T-cell (primary cell): Measurements from ENCODE around the gene MED12L. TPM values are rescaled to one million over a fixed set of nuclear protein-coding genes. Genes with fewer than 3 reads are reported as not detected.

Experiments
- ATAC-seq, 4 experiments: fragments of 200-7000 bp in 3 of 4; fragments of 150-1000 bp in 1 of 4; cut with Tn5 transposase; replicated peaks in 1 of 4; 1 replicate in 3 of 4; 2 replicates in 1 of 4; pipeline ENCODE4 v1.10.0; 2021; ENCODE audit warnings: moderate library complexity in 3 of 4, mild to moderate bottlenecking in 2 of 4, moderate number of reproducible peaks in 1 of 4
- CTCF ChIA-PET, 2 donors: fragments of 300-600 bp; sonication (Branson Sonifier 250); formaldehyde crosslinking; loops; one replicate each; lab custom pipeline; 2022; ENCODE audit warnings: antibody characterized with exemption in 2 of 2; lab: Charles Lee
- POLR2A ChIA-PET, 2 donors: fragments of 300-600 bp; sonication (Branson Sonifier 250); formaldehyde crosslinking; loops; one replicate each; lab custom pipeline; 2022; ENCODE audit warnings: antibody characterized with exemption in 2 of 2; lab: Charles Lee
- DNase-seq, 35 experiments: peaks; one replicate each; pipeline versions ENCODE4 v3.0.0 to v3.0.0-alpha.2; 2013 to 2023
- H3K27ac ChIP-seq: one replicate; pipeline ENCODE4 v1.5.1; 2013; ENCODE audit warnings: low read length
- H3K27me3 ChIP-seq, 2 experiments: replicated peaks in 1 of 2; 1 replicate in 1 of 2; 2 replicates in 1 of 2; pipeline versions ENCODE4 v1.6.1 to v1.7.0; 2013; ENCODE audit warnings: low read length in 1 of 2, mixed read lengths in 1 of 2; ENCODE audit not compliant: control insufficient read depth in 2 of 2, insufficient read depth in 2 of 2; ENCODE audit errors: extremely low read depth in 1 of 2
- H3K36me3 ChIP-seq, 2 donors: 1 replicate in 1 of 2; 2 replicates in 1 of 2; pipeline versions ENCODE4 v1.6.1 to v1.7.0; 2013; ENCODE audit warnings: low read length in 1 of 2; ENCODE audit not compliant: control insufficient read depth in 2 of 2, insufficient read depth in 1 of 2; ENCODE audit errors: extremely low read depth in 1 of 2
- H3K4me1 ChIP-seq, 2 experiments: 1 replicate in 1 of 2; 2 replicates in 1 of 2; pipeline versions ENCODE4 v1.6.1 to v1.7.0; 2013; ENCODE audit warnings: low read length in 2 of 2, mixed read lengths in 1 of 2; ENCODE audit not compliant: insufficient read depth in 2 of 2, control insufficient read depth in 1 of 2; ENCODE audit errors: extremely low read depth in 1 of 2
- H3K4me3 ChIP-seq, 2 donors: 1 replicate in 1 of 2; 2 replicates in 1 of 2; pipeline versions ENCODE4 v1.5.1 to v1.7.0; 2013; ENCODE audit warnings: mild to moderate bottlenecking in 2 of 2, low read length in 1 of 2, moderate library complexity in 1 of 2; ENCODE audit not compliant: control insufficient read depth in 1 of 2; ENCODE audit errors: extremely low read depth in 1 of 2
- H3K9me3 ChIP-seq: 2 replicates; pipeline ENCODE4 v1.7.0; 2013
- H3K27ac Mint-ChIP-seq, 2 donors: one replicate each; pipeline ENCODE4 v1.8.0; 2020 to 2021; ENCODE audit warnings: mild to moderate bottlenecking in 2 of 2, mixed read lengths in 2 of 2
- H3K27me3 Mint-ChIP-seq, 2 donors: one replicate each; pipeline ENCODE4 v1.8.0; 2021 to 2022; ENCODE audit warnings: mixed read lengths in 2 of 2
- H3K36me3 Mint-ChIP-seq: one replicate; pipeline ENCODE4 v1.8.0; 2021; ENCODE audit warnings: mixed read lengths
- H3K4me1 Mint-ChIP-seq, 3 donors: one replicate each; pipeline ENCODE4 v1.8.0; 2020 to 2022; ENCODE audit warnings: mixed read lengths in 3 of 3, mild to moderate bottlenecking in 1 of 3
- H3K4me3 Mint-ChIP-seq, 3 donors: one replicate each; pipeline ENCODE4 v1.8.0; 2020 to 2022; ENCODE audit warnings: mild to moderate bottlenecking in 3 of 3, mixed read lengths in 3 of 3, moderate library complexity in 3 of 3
- H3K9me3 Mint-ChIP-seq, 3 donors: one replicate each; pipeline ENCODE4 v1.8.0; 2020 to 2022; ENCODE audit warnings: mixed read lengths in 3 of 3
- WGBS: methylation state at CpG from one replicate; pipeline ENCODE4 v1.1.5; 2013; ENCODE audit warnings: missing lambda C conversion rate; ENCODE audit not compliant: insufficient coverage; 5-methylcytosine and 5-hydroxymethylcytosine counted together
- total RNA-seq, 35 experiments: library from RNA in 6 of 35; stranded (reverse) in 6 of 35; fragments of 120-200 nt in 1 of 35; gene quantifications; one replicate each; pipeline versions ENCODE4 v1.2.1 to v1.2.4 and lab custom pipeline; 2013 to 2026

MED12L gene
- total RNA-seq, 5 donors from 2014 or later (not counting 1 experiment from before 2014, with no cell fraction given), result 0.55 to 2.1 (median 0.66) TPM

GRCh38 chr3:151248772-151249337, 163.4 kb downstream of the MED12L start:
- ChIA-PET CTCF (interaction anchor here in 1 of 2 donors (0.6 to 1.2 kb wide), 2 partner anchors 32 to 115 kb away, joined by 4 read pairs; no protein-coding TSS in a partner anchor), POLR2A (interaction anchor here in 1 of 2 donors (0.6 kb wide), 2 partner anchors 18 to 86 kb away, joined by 3 read pairs; no protein-coding TSS in a partner anchor)
- DNase-seq (no peak), ATAC-seq (no peak)
- Histone ChIP-seq H3K4me1 (no peaks in the 10 kb centered on the region), H3K9me3 (no peaks in the 10 kb centered on the region), H3K27ac (no peak overlapping the region), H3K4me3 (no peak overlapping the region), H3K27me3 (no peaks in the 10 kb centered on the region), H3K36me3 (no peaks in the 10 kb centered on the region)
- no peaks in the 10 kb centered on the region for H3K9me3 Mint-ChIP-seq
- no peaks in the 10 kb centered on the region for H3K27me3 Mint-ChIP-seq
- H3K4me1 Mint-ChIP-seq, result peaks cover 0 to 2% (median 0%) of the 10 kb centered on the region in 3 donors
- WGBS, result no CpG with 5 or more reads among the region's 3 CpGs
- no peaks in the 10 kb centered on the region for H3K36me3 Mint-ChIP-seq
- H3K4me3 Mint-ChIP-seq, result no peak overlapping the region
- H3K27ac Mint-ChIP-seq, result no peak overlapping the region

DNA sequence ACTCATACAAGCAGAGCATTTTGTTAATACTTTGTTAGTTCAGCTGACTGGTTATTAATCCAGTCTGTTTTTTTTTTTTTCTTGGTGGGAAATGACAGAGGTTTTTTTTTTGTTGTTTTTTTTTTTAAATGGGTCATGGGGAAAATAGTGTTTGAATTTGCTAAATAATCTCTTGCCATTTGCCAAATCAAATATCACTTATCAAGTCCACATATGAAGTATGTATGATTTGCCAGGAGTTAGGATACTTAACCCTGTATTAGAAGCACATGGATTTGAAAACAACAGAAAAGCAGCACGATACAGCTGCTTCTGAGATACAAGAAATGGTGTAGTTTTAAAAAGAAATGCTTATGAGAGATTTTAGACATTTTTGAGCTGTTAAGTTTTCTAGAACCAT, 171.3 kb downstream of the MED12L start:
- Mint-ChIP-seq H3K4me1 (no peaks in the 10 kb centered on the region), H3K9me3 (no peaks in the 10 kb centered on the region), H3K27ac (no peak overlapping the region), H3K4me3 (no peak overlapping the region), H3K36me3 (no peaks in the 10 kb centered on the region), H3K27me3 (peaks cover 5 to 7% of the 10 kb centered on the region in 2 donors)
- no peaks in the 10 kb centered on the region for H3K36me3 ChIP-seq
- ChIA-PET CTCF (no interaction called here), POLR2A (no interaction called here)
- no peak overlapping the region for H3K4me3 ChIP-seq
- no peak overlapping the region for H3K27ac ChIP-seq
- WGBS, result 100% methylated on average over 1 of the region's 1 CpG
- H3K9me3 ChIP-seq, result no peaks in the 10 kb centered on the region
- no peaks in the 10 kb centered on the region for H3K4me1 ChIP-seq
- no peak for ATAC-seq
- DNase-seq, result no peak
- H3K27me3 ChIP-seq, result no peaks in the 10 kb centered on the region

DNA sequence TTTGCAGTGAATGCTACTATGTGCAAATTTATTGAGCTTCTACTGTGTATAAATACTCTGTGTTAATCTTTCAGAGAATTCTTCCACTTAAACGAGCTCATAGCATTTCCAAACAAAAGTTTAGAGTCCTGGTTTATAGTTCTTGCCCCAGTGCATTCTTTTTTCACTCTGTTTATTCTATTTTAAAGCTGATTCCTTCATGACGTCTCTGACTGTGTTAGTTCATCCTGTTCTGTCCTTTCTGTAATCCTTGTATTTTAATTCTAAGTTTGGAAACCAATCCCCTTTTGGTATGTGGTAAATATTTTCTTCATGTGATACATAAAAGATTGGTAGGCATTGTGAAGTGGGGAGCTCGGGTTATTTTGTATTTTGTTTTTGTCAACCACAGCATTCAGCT, 174.2 kb downstream of the MED12L start:
- no peaks in the 10 kb centered on the region for H3K27me3 ChIP-seq
- ChIA-PET POLR2A (no interaction called here), CTCF (interaction anchor here (0.6 to 1.0 kb wide), 2 partner anchors 81 to 92 kb away, joined by 3 to 4 read pairs; no protein-coding TSS in a partner anchor)
- no peak overlapping the region for H3K4me3 Mint-ChIP-seq
- no peak overlapping the region for H3K4me3 ChIP-seq
- DNase-seq (no peak), ATAC-seq (no peak)
- H3K9me3 Mint-ChIP-seq, result no peaks in the 10 kb centered on the region
- no peaks in the 10 kb centered on the region for H3K36me3 ChIP-seq
- H3K9me3 ChIP-seq, result no peaks in the 10 kb centered on the region
- H3K36me3 Mint-ChIP-seq, result no peaks in the 10 kb centered on the region
- WGBS, result no CpG with 5 or more reads among the region's 3 CpGs
- H3K27ac ChIP-seq, result no peak overlapping the region
- peaks cover 0 to 1% (median 0%) of the 10 kb centered on the region in 3 donors for H3K4me1 Mint-ChIP-seq
- no peak overlapping the region for H3K27ac Mint-ChIP-seq
- H3K4me1 ChIP-seq, result no peaks in the 10 kb centered on the region
- peaks cover 5 to 7% of the 10 kb centered on the region in 2 donors for H3K27me3 Mint-ChIP-seq

- Histone ChIP-seq H3K4me1 (no peaks in the 10 kb centered on the region), H3K9me3 (no peaks in the 10 kb centered on the region), H3K4me3 (no peak overlapping the region), H3K27ac (no peak overlapping the region), H3K27me3 (no peaks in the 10 kb centered on the region), H3K36me3 (no peaks in the 10 kb centered on the region)
- ATAC-seq, result no peak
- CTCF ChIA-PET, result interaction anchor here in 1 of 2 donors (2.0 kb wide), 1 partner anchor 16 kb away, joined by 7 read pairs; the partner anchor contains the start of gene P2RY14
- Mint-ChIP-seq H3K9me3 (no peaks in the 10 kb centered on the region), H3K4me1 (peaks cover 0 to 13% (median 2%) of the 10 kb centered on the region in 3 donors), H3K4me3 (no peak overlapping the region), H3K27me3 (peaks cover 7 to 8% of the 10 kb centered on the region in 2 donors), H3K27ac (no peak overlapping the region), H3K36me3 (no peaks in the 10 kb centered on the region)
- POLR2A ChIA-PET, result no interaction called here
- DNase-seq, result no peak
- WGBS, result 92% methylated on average over 7 of the region's 8 CpGs
Observed at GRCh38 chr3:151262871-151263525, 177.5 kb downstream of the MED12L start.

- Histone ChIP-seq H3K4me3 (no peak overlapping the region), H3K27me3 (no peaks in the 10 kb centered on the region), H3K36me3 (no peaks in the 10 kb centered on the region), H3K9me3 (no peaks in the 10 kb centered on the region), H3K4me1 (peaks cover 4 to 5% of the 10 kb centered on the region in 2 experiments), H3K27ac (no peak overlapping the region)
- Mint-ChIP-seq H3K9me3 (no peaks in the 10 kb centered on the region), H3K36me3 (no peaks in the 10 kb centered on the region), H3K27me3 (peaks cover 7% of the 10 kb centered on the region in 2 donors), H3K27ac (no peak overlapping the region), H3K4me1 (peaks cover 10 to 26% (median 12%) of the 10 kb centered on the region in 3 donors), H3K4me3 (no peak overlapping the region)
- no peak for ATAC-seq
- CTCF ChIA-PET, result no interaction called here
- no CpG with 5 or more reads among the region's 1 CpG for WGBS
- no peak for DNase-seq
- POLR2A ChIA-PET, result no interaction called here
Observed at GRCh38 chr3:151264605-151265004, 179.1 kb downstream of the MED12L start.

GRCh38 chr3:151265166-151265565, 179.7 kb downstream of the MED12L start:
- POLR2A ChIA-PET, result no interaction called here
- Mint-ChIP-seq H3K27me3 (peaks cover 3% of the 10 kb centered on the region in 2 donors), H3K36me3 (no peaks in the 10 kb centered on the region), H3K4me3 (no peak overlapping the region), H3K27ac (no peak overlapping the region), H3K9me3 (no peaks in the 10 kb centered on the region), H3K4me1 (peaks cover 13 to 30% (median 15%) of the 10 kb centered on the region in 3 donors)
- Histone ChIP-seq H3K27ac (no peak overlapping the region), H3K36me3 (no peaks in the 10 kb centered on the region), H3K4me3 (no peak overlapping the region), H3K9me3 (no peaks in the 10 kb centered on the region), H3K27me3 (no peaks in the 10 kb centered on the region), H3K4me1 (peaks cover 4 to 5% of the 10 kb centered on the region in 2 experiments)
- DNase-seq (no peak), ATAC-seq (no peak)
- 100% methylated on average over 3 of the region's 5 CpGs for WGBS
- CTCF ChIA-PET, result interaction anchor here (0.6 to 1.1 kb wide), 3 partner anchors 14 to 364 kb away, joined by 3 to 4 read pairs (median 3); partner anchors contain the start of gene P2RY14 (in 1 of the 2)
